Activated naive CD8-positive, alpha-beta T cell treated with anti-CD3 and anti-CD28 coated beads for 36 hours (primary cell): Measurements from ENCODE around the gene P2RY6. TPM values are rescaled to one million over a fixed set of nuclear protein-coding genes. Genes with fewer than 3 reads are reported as not detected.

Experiments
- total RNA-seq, 2 experiments: library from RNA; stranded (reverse); gene quantifications; one replicate each; pipeline ENCODE4 v1.2.3, GENCODE V29; 2021

Gene P2RY6
- total RNA-seq, 2 experiments from 2014 or later, result not detected

Other genes starting within 250 kb of the P2RY6 start
- 10 to 100 TPM; 19.9 to 22.6 TPM for gene FCHSD2, start 130.0 kb upstream of the P2RY6 start, total RNA-seq
- gene P2RY2, start 54.1 kb upstream of the P2RY6 start, total RNA-seq, result not detected
- gene ARHGEF17, start 35.9 kb downstream of the P2RY6 start, total RNA-seq, result under 1 TPM in 1 of 2 experiments, not detected in 1; 0.08 TPM
- gene RELT, start 104.1 kb downstream of the P2RY6 start, total RNA-seq, result 10 to 100 TPM; 23.2 to 24.2 TPM